ENCODE measurements around the gene MYO1B. TPM values are rescaled to one million over a fixed set of nuclear protein-coding genes. Genes with fewer than 3 reads are reported as not detected.

The MYO1B gene
- total and polyA plus RNA-seq, 8 donors: 28.6 to 102 (median 54.7) TPM

DNA sequence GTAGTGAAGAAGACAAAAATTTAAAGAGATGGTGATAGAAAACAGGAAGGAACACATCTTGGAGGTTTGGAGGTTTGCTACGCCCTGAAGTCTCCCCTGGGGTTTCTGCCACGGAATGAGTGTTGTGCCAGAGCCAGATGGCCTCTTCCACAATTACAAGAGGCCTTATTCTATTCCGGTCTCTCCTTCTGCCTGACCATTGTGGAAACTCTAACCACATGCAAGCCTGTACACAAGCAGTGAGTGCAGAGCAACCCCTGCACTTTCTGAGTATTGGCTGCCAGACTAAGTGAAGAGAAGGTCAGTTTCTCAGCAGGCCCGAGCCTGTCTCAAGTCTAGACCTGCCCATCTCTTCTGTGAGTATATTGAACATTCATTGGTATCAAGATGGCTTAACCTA, 22.7 kb upstream of the MYO1B start:
- no peak for FAIRE-seq
- no peak overlapping the region for H3K27ac ChIP-seq

DNA sequence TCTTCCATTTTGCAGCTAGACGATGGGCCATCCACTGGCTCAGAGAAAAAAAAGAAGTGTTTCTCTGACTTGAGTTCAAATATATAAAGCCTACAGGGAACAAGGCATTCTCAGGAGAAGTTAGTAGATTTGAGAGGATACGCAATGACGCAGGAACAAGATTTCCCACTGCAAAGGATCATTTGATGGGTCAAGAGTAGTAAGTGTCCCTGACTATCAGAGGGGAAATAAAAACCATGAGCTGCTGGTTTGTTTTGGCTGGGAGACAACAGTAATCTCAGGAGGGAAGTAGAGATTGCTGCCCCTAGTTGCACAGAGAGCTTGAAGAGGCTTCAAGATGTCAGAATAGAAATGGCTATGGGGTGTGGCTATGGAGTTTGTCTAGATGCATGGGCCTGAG, 22.3 kb upstream of the MYO1B start:
- Histone ChIP-seq H3K9me3 (no peaks in the 10 kb centered on the region), H3K27ac (no peak overlapping the region), H3K27me3 (no peaks in the 10 kb centered on the region), H3K4me3 (no peak overlapping the region), H3K4me1 (peaks cover 11 to 25% (median 23%) of the 10 kb centered on the region in 3 donors), H3K36me3 (no peaks in the 10 kb centered on the region)
- DNase-seq (no peak), FAIRE-seq (no peak), ATAC-seq (no peak)
- 92 to 93% methylated on average over 3 of the region's 3 CpGs for WGBS, 2 donors
- TF ChIP-seq, protein P1, sequence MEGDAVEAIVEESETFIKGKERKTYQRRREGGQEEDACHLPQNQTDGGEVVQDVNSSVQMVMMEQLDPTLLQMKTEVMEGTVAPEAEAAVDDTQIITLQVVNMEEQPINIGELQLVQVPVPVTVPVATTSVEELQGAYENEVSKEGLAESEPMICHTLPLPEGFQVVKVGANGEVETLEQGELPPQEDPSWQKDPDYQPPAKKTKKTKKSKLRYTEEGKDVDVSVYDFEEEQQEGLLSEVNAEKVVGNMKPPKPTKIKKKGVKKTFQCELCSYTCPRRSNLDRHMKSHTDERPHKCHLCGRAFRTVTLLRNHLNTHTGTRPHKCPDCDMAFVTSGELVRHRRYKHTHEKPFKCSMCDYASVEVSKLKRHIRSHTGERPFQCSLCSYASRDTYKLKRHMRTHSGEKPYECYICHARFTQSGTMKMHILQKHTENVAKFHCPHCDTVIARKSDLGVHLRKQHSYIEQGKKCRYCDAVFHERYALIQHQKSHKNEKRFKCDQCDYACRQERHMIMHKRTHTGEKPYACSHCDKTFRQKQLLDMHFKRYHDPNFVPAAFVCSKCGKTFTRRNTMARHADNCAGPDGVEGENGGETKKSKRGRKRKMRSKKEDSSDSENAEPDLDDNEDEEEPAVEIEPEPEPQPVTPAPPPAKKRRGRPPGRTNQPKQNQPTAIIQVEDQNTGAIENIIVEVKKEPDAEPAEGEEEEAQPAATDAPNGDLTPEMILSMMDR (IDR thresholded peaks at IDR 0.05): no peak
- intact Hi-C loops (cut with DNase I): no loop called here

More for the DNA sequence above, 22.7 kb upstream of the MYO1B start:
- DNase-seq (no peak), ATAC-seq (no peak)
- TF ChIP-seq, protein P1 (IDR thresholded peaks at IDR 0.05): no peak
- WGBS, 2 donors: 88% methylated on average over 4 of the region's 4 CpGs
- peaks cover 11 to 29% (median 23%) of the 10 kb centered on the region in 3 donors for H3K4me1 ChIP-seq
- no peaks in the 10 kb centered on the region for H3K36me3 ChIP-seq
- intact Hi-C loops (cut with DNase I): no loop called here
- H3K4me3 ChIP-seq: no peak overlapping the region
- H3K9me3 ChIP-seq: no peaks in the 10 kb centered on the region
- H3K27me3 ChIP-seq: no peaks in the 10 kb centered on the region

DNA sequence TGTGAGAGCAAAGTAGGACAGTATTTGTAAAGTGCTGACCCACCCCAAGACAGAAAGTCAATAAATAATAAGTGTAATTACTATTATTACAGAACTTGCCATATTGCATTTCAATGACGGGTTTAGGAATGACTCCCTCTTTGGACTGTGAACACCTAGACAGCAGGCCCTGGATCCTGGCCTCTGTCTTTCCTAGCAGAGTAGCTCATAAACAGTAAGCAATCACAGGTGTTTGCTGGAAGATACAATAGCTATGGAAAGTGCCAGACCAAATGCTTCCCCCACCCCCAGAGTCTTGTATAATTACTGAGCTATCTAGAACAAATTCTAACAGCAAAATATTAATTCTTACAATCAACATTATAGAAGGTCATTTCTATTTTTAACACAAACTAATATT, 20.1 kb upstream of the MYO1B start:
- H3K4me1 ChIP-seq: peaks cover 11 to 23% (median 21%) of the 10 kb centered on the region in 3 donors
- ATAC-seq: peak in 3 of 4 donors; percentile 39 to 60 (median 56)
- WGBS, 2 donors: 28 to 45% methylated on average over 1 of the region's 1 CpG
- no peak for FAIRE-seq
- no peaks in the 10 kb centered on the region for H3K9me3 ChIP-seq
- no peaks in the 10 kb centered on the region for H3K36me3 ChIP-seq
- H3K4me3 ChIP-seq: no peak overlapping the region
- H3K27me3 ChIP-seq: no peaks in the 10 kb centered on the region
- no peak for DNase-seq
- TF ChIP-seq, protein P1 (IDR thresholded peaks at IDR 0.05): no peak
- H3K27ac ChIP-seq: peak overlapping the region in 1 of 4 donors; percentile 23
- intact Hi-C loops (cut with DNase I): no loop called here

DNA sequence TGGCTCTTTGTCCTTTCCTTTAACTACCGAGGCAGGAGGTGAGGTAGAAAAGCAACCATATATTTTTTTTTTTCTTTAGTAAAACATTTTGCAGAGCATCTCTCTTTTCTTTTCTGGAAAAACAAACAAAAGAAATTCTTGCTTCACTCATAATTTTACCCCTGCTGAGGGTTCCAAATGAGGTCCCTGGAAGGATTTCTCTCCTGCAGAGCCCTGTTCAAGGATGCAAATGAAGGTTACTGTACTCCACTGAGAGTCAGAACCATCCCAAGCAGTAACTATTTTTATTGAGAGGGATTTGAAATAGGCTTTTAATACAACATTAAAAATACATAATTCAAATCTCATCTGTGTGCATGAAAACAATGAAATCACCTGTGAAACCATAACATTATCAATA, 19.5 kb upstream of the MYO1B start:
- DNase-seq: no peak
- intact Hi-C loops (cut with DNase I): no loop called here
- WGBS, 2 donors: 26 to 39% methylated on average over 1 of the region's 1 CpG
- no peak for FAIRE-seq
- H3K36me3 ChIP-seq: no peaks in the 10 kb centered on the region
- H3K9me3 ChIP-seq: no peaks in the 10 kb centered on the region
- no peak for ATAC-seq
- peaks cover 11 to 23% (median 21%) of the 10 kb centered on the region in 3 donors for H3K4me1 ChIP-seq
- TF ChIP-seq, protein P1 (IDR thresholded peaks at IDR 0.05): no peak
- H3K4me3 ChIP-seq: no peak overlapping the region
- no peaks in the 10 kb centered on the region for H3K27me3 ChIP-seq
- H3K27ac ChIP-seq: no peak overlapping the region

DNA sequence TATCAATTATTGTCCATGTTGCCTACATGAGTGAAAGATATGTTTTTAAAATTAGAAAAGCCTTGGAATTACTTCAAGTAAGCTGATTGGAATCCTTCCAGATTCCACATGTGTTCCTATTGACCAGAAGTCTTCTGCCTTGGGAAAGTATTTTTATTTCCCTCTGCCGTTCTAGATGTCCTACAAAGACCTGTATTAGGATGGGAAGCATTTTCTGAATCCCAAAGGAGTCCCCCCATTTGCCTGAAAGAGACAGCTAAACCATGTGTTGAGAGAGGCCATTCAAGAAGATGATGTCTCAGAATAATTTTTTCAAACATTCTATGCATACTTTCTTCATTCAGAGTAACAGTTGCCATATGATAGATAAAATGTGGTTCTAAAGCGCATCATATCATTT, 19.0 kb upstream of the MYO1B start:
- Histone ChIP-seq H3K27me3 (no peaks in the 10 kb centered on the region), H3K27ac (no peak overlapping the region), H3K36me3 (no peaks in the 10 kb centered on the region), H3K4me3 (no peak overlapping the region), H3K4me1 (peaks cover 11 to 23% (median 21%) of the 10 kb centered on the region in 3 donors), H3K9me3 (no peaks in the 10 kb centered on the region)
- intact Hi-C loops (cut with DNase I): no loop called here
- FAIRE-seq (no peak), DNase-seq (no peak), ATAC-seq (peak in 1 of 4 donors; percentile 19)
- TF ChIP-seq, protein P1 (IDR thresholded peaks at IDR 0.05): no peak
- 5 to 28% methylated on average over 2 of the region's 2 CpGs for WGBS, 2 donors
